SU-DHL-6 (cell line): ENCODE data around the gene IQCN.

ENCODE experiments used
- CTCF ChIP-seq: fragments of 200-600 bp; sonication (generic); IDR thresholded peaks from one replicate; pipeline ENCODE4 v1.5.1; 2017; ENCODE audit warnings: antibody characterized with exemption, mild to moderate bottlenecking, low read length, moderate library complexity; ENCODE audit not compliant: insufficient read depth, poor library complexity, severe bottlenecking
- EZH2phosphoT487 ChIP-seq: fragments of 200-600 bp; sonication (generic), shearing (Covaris generic); conservative IDR thresholded peaks from 2 replicates; pipeline ENCODE4 v1.6.1; 2018; ENCODE audit warnings: mild to moderate bottlenecking, antibody characterized with exemption, low read length, moderate library complexity, mixed read lengths

DNA sequence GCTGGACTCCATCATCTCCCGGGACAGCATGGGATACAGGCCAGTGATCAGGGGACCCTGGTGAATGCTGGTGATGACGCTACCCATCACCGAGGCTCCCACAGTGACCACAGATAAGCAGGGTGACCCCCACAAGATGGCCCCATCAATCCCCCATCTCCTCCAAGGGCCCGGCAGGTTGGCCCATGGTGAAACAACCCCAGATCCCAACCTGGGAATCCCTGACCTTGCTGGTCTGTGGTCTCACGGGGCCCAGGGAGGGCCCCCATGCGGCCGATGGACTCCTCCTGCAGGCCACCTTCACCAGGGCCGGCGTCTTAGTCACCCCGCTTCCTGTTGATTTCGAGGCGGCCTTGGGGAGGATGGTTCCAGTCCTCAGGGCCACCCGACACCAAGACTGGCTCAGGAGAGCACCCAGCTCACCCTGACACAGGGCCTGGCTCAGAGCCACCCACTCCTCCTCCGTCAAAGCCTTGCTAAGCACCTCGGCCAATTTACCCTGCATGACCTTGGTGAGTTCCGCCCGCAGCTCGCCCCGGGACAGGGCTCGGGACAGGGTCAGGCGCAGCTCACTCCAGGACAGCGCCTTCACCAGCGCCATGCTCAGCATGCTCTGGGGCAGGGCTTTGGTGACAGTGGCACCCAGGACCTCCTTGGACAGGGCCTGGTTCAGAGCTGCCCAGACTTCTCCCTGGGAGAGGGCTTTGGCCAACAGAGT, 10.0 kb downstream of the IQCN start:
- TF ChIP-seq CTCF = no peak
- TF ChIP-seq EZH2phosphoT487 = no peak
